HepG2 (cell line): Measurements from ENCODE around the gene RTL3. TPM values are rescaled to one million over a fixed set of nuclear protein-coding genes. Genes with fewer than 3 reads are reported as not detected.

Experiments
- ATAC-seq: fragments of 200-7000 bp; cut with Tn5 transposase; 3 replicates; pipeline ENCODE4 v1.9.1; 2020; ENCODE audit warnings: mild to moderate bottlenecking, moderate library complexity
- BruUV-seq: library from RNA; stranded (reverse); fragments of 400-500 nt; replicated peaks from 2 replicates; lab custom pipeline; 2021; lab: Mats Ljungman, UMichigan
- CTCF ChIA-PET: fragments of 300-600 bp; formaldehyde crosslinking; extraction: SDS; loops from one replicate; lab custom pipeline; 2021; ENCODE audit warnings: low total read pairs, inconsistent platforms, low intra/inter-chr PET ratio; lab: Yijun Ruan, JAX
- POLR2A ChIA-PET: fragments of 350-600 bp; sonication (Branson Sonifier 250); formaldehyde crosslinking; loops from one replicate; lab custom pipeline; 2020; ENCODE audit warnings: antibody characterized with exemption, inconsistent platforms; lab: Yijun Ruan, JAX
- DNase-seq: peaks from one replicate; pipeline ENCODE4 v3.0.0-alpha.2; 2015; ENCODE audit warnings: low spot score
- FAIRE-seq: peaks from 3 replicates; lab custom pipeline; 2011; peaks lifted over from hg19 to GRCh38; lab: Jason Lieb, UNC
- H2AFZ ChIP-seq: one replicate; pipeline ENCODE4 v1.6.1; 2011; ENCODE audit warnings: low read length, inconsistent platforms
- H3K27ac ChIP-seq: fragments of 300-600 bp; 3 replicates; pipeline ENCODE4 v1.8.0; 2011; ENCODE audit warnings: mixed run types, mild to moderate bottlenecking, mixed read lengths, low read length, inconsistent platforms; ENCODE audit not compliant: insufficient read depth; ENCODE audit errors: extremely low read length
- H3K27me3 ChIP-seq, 2 experiments: fragments of 200-600 bp in 1 of 2; 2 replicates in 1 of 2; 3 replicates in 1 of 2; pipeline versions ENCODE4 v1.6.0 to v1.8.0; 2011; ENCODE audit warnings: low read length in 2 of 2, mild to moderate bottlenecking in 2 of 2, moderate library complexity in 2 of 2, inconsistent platforms in 1 of 2; ENCODE audit not compliant: insufficient read depth in 2 of 2, control insufficient read depth in 1 of 2
- H3K36me3 ChIP-seq, 2 experiments: fragments of 200-600 bp in 1 of 2; replicated peaks in 1 of 2; 2 replicates in 1 of 2; 3 replicates in 1 of 2; pipeline versions ENCODE4 v1.5.1 to v1.8.0; 2011; ENCODE audit warnings: low read length in 2 of 2, inconsistent platforms in 1 of 2; ENCODE audit not compliant: insufficient read depth in 2 of 2, control insufficient read depth in 1 of 2
- H3K4me1 ChIP-seq: 2 replicates; pipeline ENCODE4 v1.5.1; 2012; ENCODE audit warnings: low read length, inconsistent platforms; ENCODE audit not compliant: insufficient read depth
- H3K4me2 ChIP-seq: 2 replicates; pipeline ENCODE4 v1.6.0; 2011; ENCODE audit warnings: low read depth, low read length, inconsistent platforms
- H3K4me3 ChIP-seq, 3 experiments: fragments of 200-600 bp in 1 of 3; sonication (generic), shearing (Covaris generic) in 1 of 3; replicated peaks in 1 of 3; 2 replicates each; pipeline ENCODE4 v1.5.1; 2011 to 2016; ENCODE audit warnings: low read length in 3 of 3, inconsistent platforms in 2 of 3, low read depth in 2 of 3, mild to moderate bottlenecking in 2 of 3, control low read depth in 1 of 3, mixed read lengths in 1 of 3; ENCODE audit not compliant: insufficient read depth in 1 of 3
- H3K79me2 ChIP-seq: one replicate; pipeline ENCODE4 v1.6.1; 2011; ENCODE audit warnings: low read length, inconsistent platforms; ENCODE audit not compliant: insufficient read depth
- H3K9ac ChIP-seq: 2 replicates; pipeline ENCODE4 v1.6.0; 2011; ENCODE audit warnings: mild to moderate bottlenecking, low read depth, low read length, inconsistent platforms; ENCODE audit not compliant: insufficient read depth
- H3K9me3 ChIP-seq: 2 replicates; pipeline ENCODE4 v1.5.1; 2012; ENCODE audit warnings: mild to moderate bottlenecking, low read length
- H4K20me1 ChIP-seq: 2 replicates; pipeline ENCODE4 v1.6.0; 2011; ENCODE audit warnings: inconsistent platforms, mild to moderate bottlenecking, low read length, moderate library complexity; ENCODE audit not compliant: insufficient read depth
- ATF2 ChIP-seq: sonication (generic); formaldehyde crosslinking; IDR thresholded peaks from 2 replicates; pipeline ENCODE4 v1.4.0; 2020; ENCODE audit warnings: missing genetic modification reagents
- BCL3 ChIP-seq: sonication (generic); formaldehyde crosslinking; IDR thresholded peaks from 2 replicates; pipeline ENCODE4 v1.5.1; 2020; ENCODE audit warnings: mild to moderate bottlenecking, missing genetic modification reagents, moderate library complexity
- CBX2 ChIP-seq, 2 experiments: fragments of 200-600 bp in 1 of 2; sonication (generic); formaldehyde crosslinking in 1 of 2; IDR thresholded peaks; 2 replicates each; pipeline versions ENCODE4 v1.7.0 to v1.8.1; 2018 to 2022; ENCODE audit warnings: low read depth in 2 of 2, low read length in 1 of 2, mild to moderate bottlenecking in 1 of 2, missing genetic modification reagents in 1 of 2
- JUN ChIP-seq: sonication (generic); formaldehyde crosslinking; IDR thresholded peaks from 2 replicates; pipeline ENCODE4 v1.4.0; 2020; ENCODE audit warnings: mild to moderate bottlenecking, missing genetic modification reagents
- LCORL ChIP-seq, 2 experiments: fragments of 450-650 bp in 1 of 2; sonication (generic) in 1 of 2; formaldehyde crosslinking in 1 of 2; IDR thresholded peaks; 2 replicates each; pipeline versions ENCODE4 v1.5.0 to v1.6.1; 2017 to 2020; ENCODE audit warnings: antibody characterized with exemption in 1 of 2, missing genetic modification reagents in 1 of 2
- MZF1 ChIP-seq: sonication (generic); formaldehyde crosslinking; IDR thresholded peaks from 2 replicates; pipeline ENCODE4 v1.8.1; 2023; ENCODE audit warnings: mild to moderate bottlenecking, missing genetic modification reagents, borderline replicate concordance
- NR3C1 ChIP-seq: sonication (generic); formaldehyde crosslinking; IDR thresholded peaks from 2 replicates; pipeline ENCODE4 v1.4.0; 2020; ENCODE audit warnings: missing genetic modification reagents
- PCBP1 ChIP-seq: fragments of 200-400 bp; formaldehyde crosslinking; IDR thresholded peaks from 2 replicates; pipeline ENCODE4 v1.6.1; 2017; ENCODE audit warnings: mild to moderate bottlenecking, low read depth, low read length, borderline replicate concordance
- PHF20 ChIP-seq: sonication (generic); formaldehyde crosslinking; IDR thresholded peaks from 2 replicates; pipeline ENCODE4 v1.5.0; 2020; ENCODE audit warnings: mild to moderate bottlenecking, missing genetic modification reagents
- PHF5A ChIP-seq: IDR thresholded peaks from one replicate; pipeline ENCODE4 v1.6.1; 2018; ENCODE audit warnings: low read depth, missing genetic modification reagents; ENCODE audit not compliant: unreplicated experiment
- RXRB ChIP-seq: IDR thresholded peaks from 2 replicates; pipeline ENCODE4 v1.6.1; 2016; ENCODE audit warnings: borderline replicate concordance, missing genetic modification reagents, missing compliant biosample characterization
- SIX4 ChIP-seq: sonication (generic); formaldehyde crosslinking; IDR thresholded peaks from 2 replicates; pipeline ENCODE4 v1.4.0; 2020; ENCODE audit warnings: missing genetic modification reagents
- SRF ChIP-seq: IDR thresholded peaks from 2 replicates; pipeline ENCODE4 v1.6.1; 2011; ENCODE audit warnings: mild to moderate bottlenecking, low read depth, low read length, moderate library complexity
- ZBTB8A ChIP-seq: sonication (generic); formaldehyde crosslinking; IDR thresholded peaks from 2 replicates; pipeline ENCODE4 v1.4.0; 2020; ENCODE audit warnings: mild to moderate bottlenecking, low read depth, missing genetic modification reagents, borderline replicate concordance
- ZNF510 ChIP-seq: sonication (generic); formaldehyde crosslinking; IDR thresholded peaks from 2 replicates; pipeline ENCODE4 v1.4.0; 2020; ENCODE audit warnings: low read depth, mild to moderate bottlenecking, missing genetic modification reagents
- ZNF557 ChIP-seq: sonication (generic); formaldehyde crosslinking; IDR thresholded peaks from 2 replicates; pipeline ENCODE4 v1.4.0; 2020; ENCODE audit warnings: missing genetic modification reagents
- ZNF7 ChIP-seq: IDR thresholded peaks from 2 replicates; pipeline ENCODE4 v1.6.1; 2016; ENCODE audit warnings: missing biosample characterization, missing genetic modification reagents
- ZNF713 ChIP-seq: sonication (generic); formaldehyde crosslinking; IDR thresholded peaks from 2 replicates; pipeline ENCODE4 v1.4.0; 2020; ENCODE audit warnings: mild to moderate bottlenecking, missing genetic modification reagents
- ZNF746 ChIP-seq: sonication (generic); formaldehyde crosslinking; IDR thresholded peaks from 2 replicates; pipeline ENCODE4 v1.8.0; 2022; ENCODE audit warnings: mild to moderate bottlenecking, missing genetic modification reagents
- WGBS: methylation state at CpG from one replicate; pipeline ENCODE4 v1.1.6; 2017; ENCODE audit warnings: low lambda C conversion rate; 5-methylcytosine and 5-hydroxymethylcytosine counted together
- in situ Hi-C: cut with HindIII; loops from 2 replicates; pipeline ENCODE4 v1.10.0; 2017; ENCODE audit warnings: low pct_unique_long_range_greater_than_20kb; ENCODE audit not compliant: extremely low pct_ligation_motif_present
- intact Hi-C: fragments of 100-400 bp; cut with micrococcal nuclease; formaldehyde crosslinking; loops from one replicate; pipeline ENCODE4 v1.10.0; 2022; ENCODE audit not compliant: unreplicated experiment
- polyA plus RNA-seq, 8 experiments: library from polyadenylated mRNA; depleted of rRNA in 3 of 8; stranded (reverse) in 7 of 8; unstranded in 1 of 8; fragments of >200 nt; fragmentation: Illumina TruSeq in 4 of 8; extraction: Trizol in 4 of 8; gene quantifications; 2 replicates each; pipeline versions ENCODE4 v1.2.1 to v1.2.3, GENCODE V29; 2011 to 2016; ENCODE audit warnings: low read depth in 4 of 8, missing spikeins in 1 of 8, mixed read lengths in 1 of 8; ENCODE audit not compliant: insufficient read depth in 1 of 8
- total RNA-seq, 5 experiments: library from RNA; depleted of rRNA; stranded (reverse); fragments of >200 nt; fragmentation: Illumina TruSeq; extraction: Trizol; gene quantifications; 2 replicates each; pipeline ENCODE4 v1.2.3, GENCODE V29; 2016; ENCODE audit warnings: low read depth in 1 of 5
- TF ChIP-seq, protein P1 (sequence below): sonication (generic); formaldehyde crosslinking; IDR thresholded peaks from 2 replicates; pipeline ENCODE4 v1.4.0; 2020; ENCODE audit warnings: missing genetic modification reagents

RTL3 gene
- total and polyA plus RNA-seq, 2 of the 13 experiments (the other 11 are each of a cell fraction or from before 2014, with no cell fraction given) = not detected

DNA sequence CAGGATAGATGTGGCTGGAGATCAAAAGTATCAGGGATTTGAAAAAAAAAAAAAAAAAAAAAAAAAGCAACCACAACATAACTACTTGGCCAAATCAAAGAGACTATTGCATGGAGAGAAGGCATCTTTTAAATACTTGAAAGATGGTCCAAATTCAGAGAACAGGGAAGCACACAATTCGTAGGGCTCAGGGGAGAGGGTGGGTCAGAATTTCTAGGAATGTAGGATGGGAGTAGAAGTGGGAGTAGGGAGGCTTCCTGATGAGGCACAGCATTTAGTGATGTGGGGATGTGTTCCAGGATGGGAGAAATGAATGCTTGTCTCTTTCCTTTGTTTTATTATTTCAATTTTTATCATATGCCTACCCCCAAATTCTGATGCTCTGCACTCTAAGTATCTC is 36.3 kb downstream of the RTL3 start:
- ChIA-PET CTCF (no interaction called here), POLR2A (no interaction called here)
- no peak for DNase-seq
- Histone ChIP-seq H3K27ac (no peak overlapping the region), H3K4me3 (no peak overlapping the region), H3K4me2 (no peak overlapping the region), H3K9ac (no peak overlapping the region), H3K4me1 (no peaks in the 10 kb centered on the region), H2AFZ (no peak overlapping the region), H3K27me3 (no peaks in the 10 kb centered on the region), H4K20me1 (no peaks in the 10 kb centered on the region), H3K79me2 (no peaks in the 10 kb centered on the region), H3K36me3 (no peaks in the 10 kb centered on the region), H3K9me3 (no peaks in the 10 kb centered on the region)
- FAIRE-seq = no peak
- in situ Hi-C loops (no loop called here), intact Hi-C loops (no loop called here)
- WGBS = 0% methylated on average over 1 of the region's 1 CpG
- no peak for TF ChIP-seq ATF2 (CRISPR knock-in tag)
- no peak for TF ChIP-seq NR3C1 (CRISPR knock-in tag)
- TF ChIP-seq, protein P1, sequence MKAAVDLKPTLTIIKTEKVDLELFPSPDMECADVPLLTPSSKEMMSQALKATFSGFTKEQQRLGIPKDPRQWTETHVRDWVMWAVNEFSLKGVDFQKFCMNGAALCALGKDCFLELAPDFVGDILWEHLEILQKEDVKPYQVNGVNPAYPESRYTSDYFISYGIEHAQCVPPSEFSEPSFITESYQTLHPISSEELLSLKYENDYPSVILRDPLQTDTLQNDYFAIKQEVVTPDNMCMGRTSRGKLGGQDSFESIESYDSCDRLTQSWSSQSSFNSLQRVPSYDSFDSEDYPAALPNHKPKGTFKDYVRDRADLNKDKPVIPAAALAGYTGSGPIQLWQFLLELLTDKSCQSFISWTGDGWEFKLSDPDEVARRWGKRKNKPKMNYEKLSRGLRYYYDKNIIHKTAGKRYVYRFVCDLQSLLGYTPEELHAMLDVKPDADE (CRISPR knock-in tag) = no peak
- no peak for TF ChIP-seq ZNF510 (CRISPR knock-in tag)
- no peak for TF ChIP-seq ZNF713
- no peak for TF ChIP-seq BCL3 (CRISPR knock-in tag)
- no peak for TF ChIP-seq PHF20 (CRISPR knock-in tag)
- TF ChIP-seq ZBTB8A (CRISPR knock-in tag) = no peak
- no peak for TF ChIP-seq JUN
- TF ChIP-seq CBX2 (IDR thresholded peaks at IDR 0.05; ENCODE audit: low read depth, low read length) = no peak
- no peak for TF ChIP-seq CBX2 (CRISPR knock-in tag; IDR thresholded peaks at IDR 0.05; ENCODE audit: low read depth)
- TF ChIP-seq PCBP1 = no peak
- no peak for TF ChIP-seq MZF1
- no peak for TF ChIP-seq ZNF746 (CRISPR knock-in tag)
- TF ChIP-seq LCORL (IDR thresholded peaks at IDR 0.05) = no peak
- no peak for TF ChIP-seq LCORL (CRISPR knock-in tag; IDR thresholded peaks at IDR 0.05)
- TF ChIP-seq PHF5A (CRISPR knock-in tag) = no peak
- TF ChIP-seq SRF = no peak
- TF ChIP-seq RXRB (CRISPR knock-in tag) = no peak
- TF ChIP-seq SIX4 (CRISPR knock-in tag) = no peak
- TF ChIP-seq ZNF7 (CRISPR knock-in tag) = no peak
- TF ChIP-seq ZNF557 (CRISPR knock-in tag) = no peak
- no TSS peak for BruUV-seq
- no peak for ATAC-seq
